Loucy (cell line): ENCODE results near the gene RALGPS1.

Source experiments
- EZH2phosphoT487 ChIP-seq: fragments of 200-600 bp; IDR thresholded peaks from 2 replicates; pipeline ENCODE4 v1.6.1; 2018; ENCODE audit warnings: antibody characterized with exemption, mild to moderate bottlenecking, moderate library complexity, borderline replicate concordance
- TF ChIP-seq, protein P1 (sequence below): fragments of 200-600 bp; sonication (generic); conservative IDR thresholded peaks from 2 replicates; pipeline ENCODE4 v1.5.1; 2014; ENCODE audit warnings: mild to moderate bottlenecking, antibody characterized with exemption, low read length

DNA sequence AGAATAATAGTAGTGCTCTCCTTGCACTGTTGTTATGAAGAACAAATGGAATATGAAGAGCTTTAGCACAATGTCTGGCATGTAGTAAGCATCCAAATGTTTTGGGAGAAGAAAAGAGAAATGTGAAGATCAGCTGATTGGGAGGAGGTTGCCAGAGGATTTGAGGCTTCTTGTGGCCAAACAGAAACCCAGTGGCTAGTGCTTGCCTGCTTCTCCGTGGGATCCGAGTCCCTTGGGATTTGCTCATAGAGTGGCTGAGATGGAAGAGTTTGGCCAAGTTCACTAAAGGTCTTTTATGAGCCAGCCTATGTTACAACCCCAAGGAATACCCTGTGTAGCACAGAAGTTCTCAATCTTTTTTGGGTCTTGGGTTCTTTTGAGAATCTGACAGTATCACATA, 121.9 kb downstream of the RALGPS1 start:
- TF ChIP-seq, protein P1, sequence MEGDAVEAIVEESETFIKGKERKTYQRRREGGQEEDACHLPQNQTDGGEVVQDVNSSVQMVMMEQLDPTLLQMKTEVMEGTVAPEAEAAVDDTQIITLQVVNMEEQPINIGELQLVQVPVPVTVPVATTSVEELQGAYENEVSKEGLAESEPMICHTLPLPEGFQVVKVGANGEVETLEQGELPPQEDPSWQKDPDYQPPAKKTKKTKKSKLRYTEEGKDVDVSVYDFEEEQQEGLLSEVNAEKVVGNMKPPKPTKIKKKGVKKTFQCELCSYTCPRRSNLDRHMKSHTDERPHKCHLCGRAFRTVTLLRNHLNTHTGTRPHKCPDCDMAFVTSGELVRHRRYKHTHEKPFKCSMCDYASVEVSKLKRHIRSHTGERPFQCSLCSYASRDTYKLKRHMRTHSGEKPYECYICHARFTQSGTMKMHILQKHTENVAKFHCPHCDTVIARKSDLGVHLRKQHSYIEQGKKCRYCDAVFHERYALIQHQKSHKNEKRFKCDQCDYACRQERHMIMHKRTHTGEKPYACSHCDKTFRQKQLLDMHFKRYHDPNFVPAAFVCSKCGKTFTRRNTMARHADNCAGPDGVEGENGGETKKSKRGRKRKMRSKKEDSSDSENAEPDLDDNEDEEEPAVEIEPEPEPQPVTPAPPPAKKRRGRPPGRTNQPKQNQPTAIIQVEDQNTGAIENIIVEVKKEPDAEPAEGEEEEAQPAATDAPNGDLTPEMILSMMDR: no peak
- no peak for TF ChIP-seq EZH2phosphoT487
